Gastrocnemius medialis (tissue), 4 donors: ENCODE data around the gene ZBTB34.

Experiments used
- POLR2A ChIP-seq, 2 donors: fragments of 450-650 bp; IDR thresholded peaks; one replicate each; pipeline ENCODE4 v1.6.1; 2017; ENCODE audit warnings: antibody characterized with exemption in 2 of 2, mild to moderate bottlenecking in 2 of 2, moderate library complexity in 2 of 2
- TF ChIP-seq, protein P1 (sequence below), 5 experiments: fragments of 450-650 bp in 3 of 5; fragments of 200-600 bp in 2 of 5; sonication (generic) in 2 of 5; IDR thresholded peaks in 4 of 5; conservative IDR thresholded peaks in 1 of 5; 1 replicate in 4 of 5; 2 replicates in 1 of 5; pipeline ENCODE4 v1.5.1; 2016 to 2019; ENCODE audit warnings: antibody characterized with exemption in 5 of 5, mild to moderate bottlenecking in 3 of 5, moderate library complexity in 3 of 5

DNA sequence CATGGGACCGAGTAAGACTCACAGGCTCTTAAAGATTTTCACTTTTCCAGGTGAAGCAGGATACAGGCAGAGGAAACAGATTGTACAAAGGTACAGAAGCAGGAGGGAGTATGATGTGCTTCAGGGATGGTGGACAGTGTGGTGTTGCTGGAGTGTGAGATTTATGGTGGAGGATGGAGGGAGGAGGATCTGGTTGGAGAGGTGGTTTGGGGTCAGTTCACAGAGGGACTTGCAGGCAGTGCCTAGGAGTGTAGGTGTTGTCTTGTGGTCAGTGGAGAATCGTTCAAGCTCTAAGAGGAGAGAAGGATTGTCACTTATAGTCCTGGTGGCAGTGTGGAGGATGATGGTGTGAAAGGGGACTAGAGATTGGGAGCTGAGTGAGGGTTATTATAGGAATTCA is 65.9 kb downstream of the ZBTB34 start:
- TF ChIP-seq, protein P1, sequence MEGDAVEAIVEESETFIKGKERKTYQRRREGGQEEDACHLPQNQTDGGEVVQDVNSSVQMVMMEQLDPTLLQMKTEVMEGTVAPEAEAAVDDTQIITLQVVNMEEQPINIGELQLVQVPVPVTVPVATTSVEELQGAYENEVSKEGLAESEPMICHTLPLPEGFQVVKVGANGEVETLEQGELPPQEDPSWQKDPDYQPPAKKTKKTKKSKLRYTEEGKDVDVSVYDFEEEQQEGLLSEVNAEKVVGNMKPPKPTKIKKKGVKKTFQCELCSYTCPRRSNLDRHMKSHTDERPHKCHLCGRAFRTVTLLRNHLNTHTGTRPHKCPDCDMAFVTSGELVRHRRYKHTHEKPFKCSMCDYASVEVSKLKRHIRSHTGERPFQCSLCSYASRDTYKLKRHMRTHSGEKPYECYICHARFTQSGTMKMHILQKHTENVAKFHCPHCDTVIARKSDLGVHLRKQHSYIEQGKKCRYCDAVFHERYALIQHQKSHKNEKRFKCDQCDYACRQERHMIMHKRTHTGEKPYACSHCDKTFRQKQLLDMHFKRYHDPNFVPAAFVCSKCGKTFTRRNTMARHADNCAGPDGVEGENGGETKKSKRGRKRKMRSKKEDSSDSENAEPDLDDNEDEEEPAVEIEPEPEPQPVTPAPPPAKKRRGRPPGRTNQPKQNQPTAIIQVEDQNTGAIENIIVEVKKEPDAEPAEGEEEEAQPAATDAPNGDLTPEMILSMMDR (IDR thresholded peaks at IDR 0.05 in 4 of 5, conservative IDR thresholded peaks at IDR 0.05 in 1 of 5), result no peak
- no peak for TF ChIP-seq POLR2A (IDR thresholded peaks at IDR 0.05)
